CD4-positive, alpha-beta T cell (primary cell): Measurements from ENCODE around the gene KCNQ2. TPM values are rescaled to one million over a fixed set of nuclear protein-coding genes. Genes with fewer than 3 reads are reported as not detected.

Experiments used
- ATAC-seq: fragments of 200-7000 bp; cut with Tn5 transposase; one replicate; pipeline ENCODE4 v1.10.0; 2022; ENCODE audit warnings: mild to moderate bottlenecking; ENCODE audit not compliant: poor library complexity
- CTCF ChIA-PET: fragments of 350-600 bp; sonication (Branson Sonifier 250); formaldehyde crosslinking; loops from one replicate; lab custom pipeline; 2021; ENCODE audit warnings: antibody characterized with exemption, inconsistent platforms; lab: Charles Lee
- POLR2A ChIA-PET: fragments of 350-600 bp; sonication (Branson Sonifier 250); formaldehyde crosslinking; loops from one replicate; lab custom pipeline; 2021; ENCODE audit warnings: antibody characterized with exemption, inconsistent platforms; lab: Charles Lee
- DNase-seq, 14 experiments: peaks; one replicate each; pipeline ENCODE4 v3.0.0-alpha.2; 2013 to 2020; ENCODE audit warnings: mixed read lengths in 2 of 14
- H3K27ac ChIP-seq, 2 donors: one replicate each; pipeline versions ENCODE4 v1.5.1 to v1.7.0; 2013; ENCODE audit warnings: low read length in 2 of 2, low read depth in 1 of 2, mild to moderate bottlenecking in 1 of 2
- H3K27me3 ChIP-seq, 2 experiments: 1 replicate in 1 of 2; 2 replicates in 1 of 2; pipeline versions ENCODE4 v1.6.1 to v1.7.0; 2013; ENCODE audit warnings: low read length in 2 of 2, control low read depth in 1 of 2, mild to moderate bottlenecking in 1 of 2, moderate library complexity in 1 of 2; ENCODE audit not compliant: insufficient read depth in 2 of 2, control insufficient read depth in 1 of 2
- H3K36me3 ChIP-seq: one replicate; pipeline ENCODE4 v1.6.1; 2013; ENCODE audit warnings: low read length, control low read depth; ENCODE audit not compliant: insufficient read depth
- H3K4me1 ChIP-seq: one replicate; pipeline ENCODE4 v1.6.1; 2013; ENCODE audit warnings: low read length, control low read depth; ENCODE audit not compliant: insufficient read depth
- H3K4me3 ChIP-seq: one replicate; pipeline ENCODE4 v1.5.1; 2013; ENCODE audit warnings: mild to moderate bottlenecking, low read length, moderate library complexity
- H3K9me3 ChIP-seq, 2 experiments: 1 replicate in 1 of 2; 2 replicates in 1 of 2; pipeline versions ENCODE4 v1.6.1 to v1.7.0; 2013; ENCODE audit warnings: low read length in 2 of 2, mild to moderate bottlenecking in 2 of 2, control low read depth in 1 of 2, moderate library complexity in 1 of 2; ENCODE audit not compliant: control insufficient read depth in 1 of 2, insufficient read depth in 1 of 2
- H3K27ac Mint-ChIP-seq: one replicate; pipeline ENCODE4 v1.8.0; 2020; ENCODE audit warnings: mixed read lengths
- H3K27me3 Mint-ChIP-seq: one replicate; pipeline ENCODE4 v1.8.0; 2021; ENCODE audit warnings: mixed read lengths
- H3K36me3 Mint-ChIP-seq: one replicate; pipeline ENCODE4 v1.8.0; 2021; ENCODE audit warnings: low read depth, mixed read lengths
- H3K4me1 Mint-ChIP-seq: one replicate; pipeline ENCODE4 v1.8.0; 2021; ENCODE audit warnings: low read depth, mixed read lengths
- H3K4me3 Mint-ChIP-seq: one replicate; pipeline ENCODE4 v1.8.0; 2020; ENCODE audit warnings: mild to moderate bottlenecking, mixed read lengths
- H3K9me3 Mint-ChIP-seq: one replicate; pipeline ENCODE4 v1.8.0; 2020; ENCODE audit warnings: mixed read lengths
- intact Hi-C, 2 experiments: fragments of 100-400 bp; cut with DNase I in 1 of 2; cut with micrococcal nuclease in 1 of 2; formaldehyde crosslinking; loops; one replicate each; pipeline versions ENCODE4 v1.15.1 to v1.9.0; 2023 to 2025; cut with DNase I, micrococcal nuclease
- total RNA-seq, 174 experiments: library from RNA in 2 of 174; stranded (reverse) in 2 of 174; gene quantifications; one replicate each; pipeline ENCODE4 v1.2.3 and lab custom pipeline; 2021 to 2026
- TF ChIP-seq, protein P1 (sequence below): fragments of 200-600 bp; IDR thresholded peaks from one replicate; pipeline ENCODE4 v1.8.0; 2022; ENCODE audit warnings: antibody characterized with exemption, mild to moderate bottlenecking

The KCNQ2 gene
- total RNA-seq, 2 experiments from 2014 or later, result not detected

DNA sequence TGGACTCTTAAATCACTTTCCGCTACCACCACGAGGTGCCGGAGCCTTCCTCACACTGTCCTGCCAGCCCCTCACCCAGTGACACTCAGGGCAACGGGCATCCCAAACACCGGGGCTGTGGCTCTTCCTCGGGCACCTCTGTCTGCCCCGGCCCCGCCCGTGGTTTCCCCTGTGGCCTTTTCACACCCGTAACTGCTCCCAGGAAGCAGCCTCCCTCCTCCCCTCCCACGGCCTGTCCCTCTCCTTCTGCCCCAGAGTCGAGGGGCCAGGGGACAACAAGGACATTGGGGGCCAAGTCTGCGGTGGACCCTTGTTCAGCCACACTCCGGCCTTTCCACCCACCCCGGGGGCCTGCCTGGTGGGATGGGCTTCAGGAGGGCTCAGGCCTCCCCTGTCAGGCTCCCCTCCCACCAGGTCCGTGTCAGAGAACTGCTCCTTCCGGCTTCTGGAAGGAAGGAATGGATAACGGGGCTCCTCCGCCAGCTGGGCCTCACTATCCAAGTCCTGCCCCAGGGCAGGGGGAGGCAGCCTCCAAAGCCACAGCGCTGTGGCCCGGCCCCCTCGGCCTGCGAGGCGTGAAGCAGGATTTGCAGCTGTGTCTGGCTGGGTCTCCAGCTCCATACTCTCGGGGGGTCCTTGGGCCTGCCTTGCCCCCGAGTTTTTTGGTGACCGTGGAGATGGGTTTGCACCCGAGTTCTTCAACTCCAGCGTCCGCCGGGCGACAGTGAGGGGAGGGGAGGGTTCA lies 56.6 kb downstream of the KCNQ2 start:
- ATAC-seq, result no peak
- H3K36me3 ChIP-seq, result no peaks in the 10 kb centered on the region
- H3K4me1 ChIP-seq, result peaks cover 6% of the 10 kb centered on the region
- DNase-seq, result no peak
- TF ChIP-seq, protein P1, sequence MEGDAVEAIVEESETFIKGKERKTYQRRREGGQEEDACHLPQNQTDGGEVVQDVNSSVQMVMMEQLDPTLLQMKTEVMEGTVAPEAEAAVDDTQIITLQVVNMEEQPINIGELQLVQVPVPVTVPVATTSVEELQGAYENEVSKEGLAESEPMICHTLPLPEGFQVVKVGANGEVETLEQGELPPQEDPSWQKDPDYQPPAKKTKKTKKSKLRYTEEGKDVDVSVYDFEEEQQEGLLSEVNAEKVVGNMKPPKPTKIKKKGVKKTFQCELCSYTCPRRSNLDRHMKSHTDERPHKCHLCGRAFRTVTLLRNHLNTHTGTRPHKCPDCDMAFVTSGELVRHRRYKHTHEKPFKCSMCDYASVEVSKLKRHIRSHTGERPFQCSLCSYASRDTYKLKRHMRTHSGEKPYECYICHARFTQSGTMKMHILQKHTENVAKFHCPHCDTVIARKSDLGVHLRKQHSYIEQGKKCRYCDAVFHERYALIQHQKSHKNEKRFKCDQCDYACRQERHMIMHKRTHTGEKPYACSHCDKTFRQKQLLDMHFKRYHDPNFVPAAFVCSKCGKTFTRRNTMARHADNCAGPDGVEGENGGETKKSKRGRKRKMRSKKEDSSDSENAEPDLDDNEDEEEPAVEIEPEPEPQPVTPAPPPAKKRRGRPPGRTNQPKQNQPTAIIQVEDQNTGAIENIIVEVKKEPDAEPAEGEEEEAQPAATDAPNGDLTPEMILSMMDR, result no peak
- peaks cover 0 to 4% of the 10 kb centered on the region in 2 experiments for H3K9me3 ChIP-seq
- Mint-ChIP-seq H3K27ac (no peak overlapping the region), H3K4me3 (no peak overlapping the region), H3K36me3 (no peaks in the 10 kb centered on the region), H3K27me3 (peaks cover 9% of the 10 kb centered on the region), H3K9me3 (no peaks in the 10 kb centered on the region), H3K4me1 (no peaks in the 10 kb centered on the region)
- no peak overlapping the region for H3K4me3 ChIP-seq
- intact Hi-C loops, result no loop called here
- H3K27me3 ChIP-seq, result peaks cover 0 to 3% of the 10 kb centered on the region in 2 experiments
- H3K27ac ChIP-seq, result no peak overlapping the region
- ChIA-PET CTCF (no interaction called here), POLR2A (no interaction called here)

DNA sequence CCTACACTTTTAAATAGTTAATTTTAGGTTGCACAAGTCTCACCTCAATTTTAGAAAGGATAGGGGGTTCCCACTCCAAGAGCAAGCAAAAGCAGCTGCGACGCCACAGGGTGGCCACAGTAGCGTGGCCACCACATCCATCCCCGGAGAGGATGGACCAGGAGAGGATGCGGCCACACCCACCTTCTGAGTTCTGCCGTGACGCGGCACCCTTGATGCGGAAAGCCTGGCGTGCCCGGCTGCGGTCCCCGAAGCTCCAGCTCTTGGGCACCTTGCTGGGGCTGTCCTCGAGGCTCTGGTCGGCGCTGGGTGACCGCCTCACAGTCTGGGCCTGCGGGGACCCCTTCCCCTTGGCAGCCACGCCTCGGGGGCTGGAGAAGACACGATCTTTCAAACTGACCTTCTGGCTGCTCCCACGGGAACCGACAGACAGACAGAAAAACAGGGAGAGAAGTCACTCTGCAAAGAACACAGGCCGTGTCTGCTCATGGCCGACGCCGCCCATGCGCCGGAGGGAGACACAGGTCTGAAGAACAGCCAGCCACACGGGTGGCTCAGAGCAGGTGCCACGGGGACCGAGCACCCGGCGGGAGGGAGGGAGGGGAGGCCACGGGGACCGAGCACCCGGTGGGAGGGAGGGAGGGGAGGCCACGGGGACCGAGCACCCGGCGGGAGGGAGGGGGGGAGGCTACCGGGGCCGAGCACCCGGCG lies 57.6 kb downstream of the KCNQ2 start:
- Histone ChIP-seq H3K27ac (no peak overlapping the region), H3K4me3 (no peak overlapping the region), H3K27me3 (peaks cover 0 to 2% of the 10 kb centered on the region in 2 experiments), H3K9me3 (peaks cover 0 to 7% of the 10 kb centered on the region in 2 experiments), H3K36me3 (no peaks in the 10 kb centered on the region), H3K4me1 (peaks cover 11% of the 10 kb centered on the region)
- ChIA-PET CTCF (no interaction called here), POLR2A (no interaction called here)
- no peak overlapping the region for H3K4me3 Mint-ChIP-seq
- peaks cover 9% of the 10 kb centered on the region for H3K27me3 Mint-ChIP-seq
- intact Hi-C loops, result no loop called here
- H3K36me3 Mint-ChIP-seq, result no peaks in the 10 kb centered on the region
- DNase-seq (no peak), ATAC-seq (no peak)
- TF ChIP-seq, protein P1, result no peak
- no peaks in the 10 kb centered on the region for H3K4me1 Mint-ChIP-seq
- no peaks in the 10 kb centered on the region for H3K9me3 Mint-ChIP-seq
- H3K27ac Mint-ChIP-seq, result no peak overlapping the region

DNA sequence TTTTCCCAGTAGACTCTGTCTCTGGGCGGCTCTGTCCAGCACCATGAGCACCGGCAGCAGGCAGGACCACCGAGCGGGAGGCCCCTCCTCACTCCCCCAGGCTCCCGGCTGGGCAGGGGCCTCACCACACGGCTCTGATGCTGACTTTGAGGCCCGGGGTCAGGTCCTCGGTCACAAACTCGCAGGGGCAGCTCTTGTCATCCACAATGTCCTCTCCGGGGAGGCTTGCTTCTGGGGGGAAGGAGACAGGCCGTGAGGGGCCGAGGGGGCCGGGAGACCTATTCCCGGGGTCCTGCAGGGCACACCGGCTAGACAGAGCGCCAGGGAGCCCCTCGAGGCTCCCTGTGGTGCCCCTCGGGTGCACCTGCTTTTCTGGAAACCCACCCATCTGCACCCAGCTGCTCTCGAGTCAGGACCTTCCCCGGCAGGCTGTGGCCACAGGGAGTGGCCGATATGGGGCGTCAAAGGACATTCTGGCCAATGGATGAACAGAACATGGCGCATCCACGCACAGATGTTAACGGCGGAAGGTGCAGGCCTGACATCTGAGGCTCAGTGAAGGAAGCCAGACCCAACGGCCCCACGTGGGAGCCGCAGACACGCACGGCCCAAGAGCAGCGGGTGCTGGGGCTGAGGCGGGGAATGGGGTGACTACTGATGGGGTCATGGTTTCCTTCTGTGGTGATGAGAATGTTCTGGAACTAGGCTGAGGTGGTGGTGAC lies 58.3 kb downstream of the KCNQ2 start:
- no peak overlapping the region for H3K4me3 ChIP-seq
- no peaks in the 10 kb centered on the region for H3K4me1 Mint-ChIP-seq
- peaks cover 0 to 14% of the 10 kb centered on the region in 2 experiments for H3K9me3 ChIP-seq
- ChIA-PET CTCF (no interaction called here), POLR2A (no interaction called here)
- no peaks in the 10 kb centered on the region for H3K36me3 Mint-ChIP-seq
- H3K9me3 Mint-ChIP-seq, result no peaks in the 10 kb centered on the region
- intact Hi-C loops, result no loop called here
- H3K4me1 ChIP-seq, result peaks cover 15% of the 10 kb centered on the region
- no peak overlapping the region for H3K27ac Mint-ChIP-seq
- no peak overlapping the region for H3K27ac ChIP-seq
- no peak overlapping the region for H3K4me3 Mint-ChIP-seq
- H3K27me3 ChIP-seq, result peaks cover 0 to 2% of the 10 kb centered on the region in 2 experiments
- peaks cover 9% of the 10 kb centered on the region for H3K27me3 Mint-ChIP-seq
- ATAC-seq (no peak), DNase-seq (no peak)
- H3K36me3 ChIP-seq, result no peaks in the 10 kb centered on the region
- TF ChIP-seq, protein P1, result no peak
